A673 (cell line): Measurements from ENCODE around the gene NAV2. TPM values are rescaled to one million over a fixed set of nuclear protein-coding genes. Genes with fewer than 3 reads are reported as not detected.

Source experiments
- BruUV-seq: library from RNA; stranded (reverse); fragments of 400-500 nt; replicated peaks from 2 replicates; lab custom pipeline; 2021; lab: Mats Ljungman, UMichigan
- CTCF ChIA-PET: fragments of 300-600 bp; sonication (Branson Sonifier 250); formaldehyde crosslinking; loops from one replicate; lab custom pipeline; 2022; ENCODE audit warnings: antibody characterized with exemption; lab: Charles Lee
- POLR2A ChIA-PET: fragments of 300-600 bp; sonication (Branson Sonifier 250); formaldehyde crosslinking; loops from one replicate; lab custom pipeline; 2022; ENCODE audit warnings: antibody characterized with exemption; ENCODE audit not compliant: low non-redundant PET; lab: Charles Lee
- DNase-seq: peaks from one replicate; pipeline ENCODE4 v3.0.0-alpha.2; 2015; ENCODE audit warnings: low spot score
- H3K27ac ChIP-seq: fragments of 200-600 bp; sonication (generic); 2 replicates; pipeline ENCODE4 v1.5.1; 2016; ENCODE audit warnings: mixed run types, low read depth, mild to moderate bottlenecking, mixed read lengths, antibody characterized with exemption, low read length; ENCODE audit not compliant: poor library complexity, severe bottlenecking
- H3K27me3 ChIP-seq: fragments of 200-600 bp; sonication (generic); replicated peaks from 2 replicates; pipeline ENCODE4 v1.6.1; 2017; ENCODE audit warnings: mixed run types, low read depth, mild to moderate bottlenecking, mixed read lengths, antibody characterized with exemption, low read length; ENCODE audit not compliant: insufficient read depth, poor library complexity
- H3K36me3 ChIP-seq: fragments of 200-600 bp; sonication (generic); 2 replicates; pipeline ENCODE4 v1.6.1; 2016; ENCODE audit warnings: mixed run types, mild to moderate bottlenecking, mixed read lengths, antibody characterized with exemption, low read length; ENCODE audit not compliant: insufficient read depth, poor library complexity, severe bottlenecking
- H3K4me1 ChIP-seq: fragments of 200-600 bp; sonication (generic); 2 replicates; pipeline ENCODE4 v1.6.1; 2017; ENCODE audit warnings: mixed run types, mild to moderate bottlenecking, mixed read lengths, antibody characterized with exemption, low read length; ENCODE audit not compliant: insufficient read depth, poor library complexity, severe bottlenecking
- H3K4me3 ChIP-seq: fragments of 200-600 bp; sonication (generic); 2 replicates; pipeline ENCODE4 v1.5.1; 2016; ENCODE audit warnings: low read depth, mixed run types, mild to moderate bottlenecking, mixed read lengths, low read length; ENCODE audit not compliant: poor library complexity, severe bottlenecking
- H3K9me3 ChIP-seq: fragments of 200-600 bp; sonication (generic); 2 replicates; pipeline ENCODE4 v1.6.1; 2016; ENCODE audit warnings: mixed run types, low read depth, mild to moderate bottlenecking, mixed read lengths, antibody characterized with exemption, low read length; ENCODE audit not compliant: poor library complexity, severe bottlenecking
- EZH2 ChIP-seq: fragments of 200-600 bp; sonication (generic); IDR thresholded peaks from 2 replicates; pipeline ENCODE4 v1.6.1; 2017; ENCODE audit warnings: borderline replicate concordance, low read depth, mild to moderate bottlenecking, mixed read lengths, antibody characterized with exemption, low read length; ENCODE audit not compliant: poor library complexity, severe bottlenecking
- intact Hi-C: fragments of 100-400 bp; cut with micrococcal nuclease; formaldehyde crosslinking; loops from one replicate; pipeline ENCODE4 v1.10.0; 2022; ENCODE audit not compliant: unreplicated experiment
- total RNA-seq: library from RNA; stranded (reverse); gene quantifications from 2 replicates; pipeline ENCODE4 v1.2.3, GENCODE V29; 2021
- TF ChIP-seq, protein P1 (sequence below): fragments of 300-800, 200-600 bp; sonication (generic); conservative IDR thresholded peaks from 2 replicates; pipeline ENCODE4 v1.5.1; 2017; ENCODE audit warnings: low read depth, mild to moderate bottlenecking, antibody characterized with exemption, low read length, moderate library complexity, mixed read lengths

NAV2 gene
- total RNA-seq, 1 experiment from 2014 or later, result not detected

DNA sequence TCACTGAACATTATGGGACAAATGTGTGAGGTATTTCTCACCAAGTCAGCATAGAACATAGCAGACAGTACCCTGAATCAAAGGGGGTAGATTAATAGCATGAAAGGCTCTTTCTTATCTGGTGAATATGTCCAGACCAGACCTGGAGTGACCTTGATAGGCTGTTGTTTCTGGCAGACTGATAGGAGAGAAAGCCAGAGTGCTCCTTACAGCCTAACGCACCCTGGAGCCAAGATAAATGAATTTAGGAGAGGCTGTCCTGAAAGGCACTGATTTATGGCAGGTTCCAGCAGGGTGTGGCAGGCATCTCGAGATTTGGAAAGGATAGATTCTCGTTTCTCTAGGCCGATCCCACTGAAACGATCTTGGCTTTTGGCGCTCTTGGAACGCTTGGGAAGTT lies 243.0 kb downstream of the NAV2 start:
- peaks cover 12% of the 10 kb centered on the region for H3K27me3 ChIP-seq
- TF ChIP-seq, protein P1, sequence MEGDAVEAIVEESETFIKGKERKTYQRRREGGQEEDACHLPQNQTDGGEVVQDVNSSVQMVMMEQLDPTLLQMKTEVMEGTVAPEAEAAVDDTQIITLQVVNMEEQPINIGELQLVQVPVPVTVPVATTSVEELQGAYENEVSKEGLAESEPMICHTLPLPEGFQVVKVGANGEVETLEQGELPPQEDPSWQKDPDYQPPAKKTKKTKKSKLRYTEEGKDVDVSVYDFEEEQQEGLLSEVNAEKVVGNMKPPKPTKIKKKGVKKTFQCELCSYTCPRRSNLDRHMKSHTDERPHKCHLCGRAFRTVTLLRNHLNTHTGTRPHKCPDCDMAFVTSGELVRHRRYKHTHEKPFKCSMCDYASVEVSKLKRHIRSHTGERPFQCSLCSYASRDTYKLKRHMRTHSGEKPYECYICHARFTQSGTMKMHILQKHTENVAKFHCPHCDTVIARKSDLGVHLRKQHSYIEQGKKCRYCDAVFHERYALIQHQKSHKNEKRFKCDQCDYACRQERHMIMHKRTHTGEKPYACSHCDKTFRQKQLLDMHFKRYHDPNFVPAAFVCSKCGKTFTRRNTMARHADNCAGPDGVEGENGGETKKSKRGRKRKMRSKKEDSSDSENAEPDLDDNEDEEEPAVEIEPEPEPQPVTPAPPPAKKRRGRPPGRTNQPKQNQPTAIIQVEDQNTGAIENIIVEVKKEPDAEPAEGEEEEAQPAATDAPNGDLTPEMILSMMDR, result no peak
- no peak for TF ChIP-seq EZH2
- ChIA-PET POLR2A (no interaction called here), CTCF (no interaction called here)
- intact Hi-C loops, result no loop called here
- no TSS peak for BruUV-seq
- H3K4me1 ChIP-seq, result no peaks in the 10 kb centered on the region
- H3K9me3 ChIP-seq, result no peaks in the 10 kb centered on the region
- no peak overlapping the region for H3K27ac ChIP-seq
- no peak overlapping the region for H3K4me3 ChIP-seq
- DNase-seq, result no peak
- H3K36me3 ChIP-seq, result no peaks in the 10 kb centered on the region

DNA sequence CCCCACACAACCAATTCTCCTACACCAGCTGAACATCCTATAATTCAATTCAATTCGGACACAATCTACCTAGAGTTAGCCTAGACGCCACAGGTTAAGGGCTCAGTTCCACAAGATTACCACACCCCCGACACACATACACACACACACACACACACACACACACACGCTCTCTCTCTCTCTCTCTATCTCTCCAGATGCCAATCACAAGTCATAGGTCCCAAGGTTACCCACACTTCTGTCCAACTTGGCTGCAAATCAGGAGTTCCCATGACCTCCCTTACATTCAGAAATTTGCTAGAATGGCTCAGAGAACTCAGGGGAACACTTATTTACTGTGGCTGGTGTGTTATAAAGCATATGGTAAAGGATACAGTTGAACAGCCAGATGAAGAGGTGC lies 243.6 kb downstream of the NAV2 start:
- no TSS peak for BruUV-seq
- no peak for TF ChIP-seq EZH2
- TF ChIP-seq, protein P1, result no peak
- CTCF ChIA-PET, result no interaction called here

DNA sequence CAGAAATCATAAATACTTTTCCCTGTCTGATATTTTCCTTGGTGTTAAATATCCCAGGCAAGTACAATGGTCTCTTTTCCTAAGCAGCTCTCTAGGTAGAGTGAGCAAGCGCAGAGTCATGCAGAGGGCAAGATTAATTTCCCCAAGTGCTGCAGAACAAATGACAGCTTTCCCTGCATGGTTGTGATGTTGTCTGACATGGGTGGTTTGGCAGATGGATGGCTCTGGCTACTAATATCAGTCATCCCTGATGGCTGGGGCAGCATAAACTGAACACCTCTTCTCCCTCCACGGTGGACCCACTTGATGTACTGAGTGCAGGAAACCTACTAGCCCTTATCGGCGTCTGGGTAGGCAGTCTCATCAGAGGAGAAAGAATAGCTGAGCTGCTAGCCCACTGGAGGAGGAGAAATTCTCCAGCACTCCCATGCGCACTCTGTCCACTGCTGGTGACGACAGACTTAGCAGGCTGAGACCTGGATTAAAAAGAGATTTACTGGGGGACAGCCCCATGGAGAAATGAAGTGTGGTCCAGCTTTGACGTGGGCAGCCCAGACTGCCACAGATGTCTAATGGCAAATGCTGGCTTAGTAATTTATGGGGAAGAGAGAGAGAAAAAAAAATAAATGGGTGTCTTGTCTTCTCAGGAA lies 244.8 kb downstream of the NAV2 start:
- no peak overlapping the region for H3K4me3 ChIP-seq
- BruUV-seq, result no TSS peak
- no peaks in the 10 kb centered on the region for H3K9me3 ChIP-seq
- no peaks in the 10 kb centered on the region for H3K36me3 ChIP-seq
- no peaks in the 10 kb centered on the region for H3K4me1 ChIP-seq
- ChIA-PET CTCF (interaction anchor here (0.6 kb wide), 1 partner anchor 72 kb away, joined by 3 read pairs; no protein-coding TSS in a partner anchor), POLR2A (no interaction called here)
- H3K27ac ChIP-seq, result no peak overlapping the region
- TF ChIP-seq, protein P1, result no peak
- no peak for TF ChIP-seq EZH2
- H3K27me3 ChIP-seq, result peaks cover 6% of the 10 kb centered on the region
- intact Hi-C loops, result no loop called here
- no peak for DNase-seq

More for the DNA sequence above, 243.6 kb downstream of the NAV2 start:
- POLR2A ChIA-PET, result no interaction called here
- Histone ChIP-seq H3K27me3 (peaks cover 12% of the 10 kb centered on the region), H3K27ac (no peak overlapping the region), H3K36me3 (no peaks in the 10 kb centered on the region), H3K9me3 (no peaks in the 10 kb centered on the region), H3K4me3 (no peak overlapping the region), H3K4me1 (no peaks in the 10 kb centered on the region)
- intact Hi-C loops, result no loop called here
- DNase-seq, result no peak
